Coronary artery (tissue), 2 donors: ENCODE data around the gene NPR3.

Source experiments
- DNase-seq: peaks from one replicate; pipeline ENCODE4 v3.0.0-alpha.2; 2017; ENCODE audit warnings: low spot score
- H3K27ac ChIP-seq, 2 donors: fragments of 200-600 bp; sonication (generic); one replicate each; pipeline ENCODE4 v1.5.1; 2016 to 2019
- H3K4me3 ChIP-seq: fragments of 200-600 bp; sonication (generic); 2 replicates; pipeline ENCODE4 v1.5.1; 2016; ENCODE audit warnings: mild to moderate bottlenecking, moderate library complexity
- TF ChIP-seq, protein P1 (sequence below): fragments of 200-600 bp; sonication (generic); IDR thresholded peaks from one replicate; pipeline ENCODE4 v1.5.1; 2019; ENCODE audit warnings: antibody characterized with exemption

NPR3 gene

DNA sequence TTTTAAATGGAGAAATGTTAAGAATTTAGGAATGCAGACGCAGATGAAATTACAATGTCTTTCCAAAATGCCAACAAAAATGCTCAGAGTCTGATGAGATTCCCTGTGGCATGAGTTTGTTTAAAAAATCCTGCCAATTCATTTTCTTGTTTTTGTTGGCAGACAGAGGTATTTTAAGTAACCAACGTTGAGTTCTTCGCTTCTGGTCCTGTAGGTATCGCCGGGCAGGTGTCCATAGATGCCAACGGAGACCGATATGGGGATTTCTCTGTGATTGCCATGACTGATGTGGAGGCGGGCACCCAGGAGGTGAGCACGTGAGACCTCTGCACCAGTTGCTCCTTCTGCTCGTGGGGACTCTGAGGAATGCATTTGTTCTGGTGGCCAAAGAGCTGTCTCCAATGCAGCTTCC is 69.4 kb downstream of the NPR3 start:
- peak overlapping the region; percentile 26 for H3K4me3 ChIP-seq
- peak overlapping the region in 1 of 2 donors; percentile 69 for H3K27ac ChIP-seq
- TF ChIP-seq, protein P1, sequence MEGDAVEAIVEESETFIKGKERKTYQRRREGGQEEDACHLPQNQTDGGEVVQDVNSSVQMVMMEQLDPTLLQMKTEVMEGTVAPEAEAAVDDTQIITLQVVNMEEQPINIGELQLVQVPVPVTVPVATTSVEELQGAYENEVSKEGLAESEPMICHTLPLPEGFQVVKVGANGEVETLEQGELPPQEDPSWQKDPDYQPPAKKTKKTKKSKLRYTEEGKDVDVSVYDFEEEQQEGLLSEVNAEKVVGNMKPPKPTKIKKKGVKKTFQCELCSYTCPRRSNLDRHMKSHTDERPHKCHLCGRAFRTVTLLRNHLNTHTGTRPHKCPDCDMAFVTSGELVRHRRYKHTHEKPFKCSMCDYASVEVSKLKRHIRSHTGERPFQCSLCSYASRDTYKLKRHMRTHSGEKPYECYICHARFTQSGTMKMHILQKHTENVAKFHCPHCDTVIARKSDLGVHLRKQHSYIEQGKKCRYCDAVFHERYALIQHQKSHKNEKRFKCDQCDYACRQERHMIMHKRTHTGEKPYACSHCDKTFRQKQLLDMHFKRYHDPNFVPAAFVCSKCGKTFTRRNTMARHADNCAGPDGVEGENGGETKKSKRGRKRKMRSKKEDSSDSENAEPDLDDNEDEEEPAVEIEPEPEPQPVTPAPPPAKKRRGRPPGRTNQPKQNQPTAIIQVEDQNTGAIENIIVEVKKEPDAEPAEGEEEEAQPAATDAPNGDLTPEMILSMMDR, result no peak
- peak; percentile 69 for DNase-seq

DNA sequence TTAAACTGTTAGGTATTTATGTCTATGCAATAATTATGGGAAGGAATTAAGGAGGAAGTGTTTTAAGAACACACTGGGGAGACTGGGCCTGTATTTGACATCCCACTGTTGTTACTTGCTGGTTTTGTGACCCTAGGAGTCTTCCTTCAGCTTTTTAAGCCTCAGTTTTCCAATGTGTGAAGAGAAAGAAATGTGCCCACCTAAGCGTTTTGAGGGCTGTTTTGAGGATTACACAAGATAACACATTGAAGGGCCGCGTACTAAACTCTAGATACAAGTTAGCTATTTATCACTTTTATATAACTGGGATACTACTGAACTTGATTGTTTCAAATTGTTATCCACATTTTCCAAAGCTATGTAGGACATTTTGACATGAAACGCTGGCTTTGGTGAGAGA is 72.5 kb downstream of the NPR3 start:
- no peak overlapping the region for H3K27ac ChIP-seq
- TF ChIP-seq, protein P1, result no peak

DNA sequence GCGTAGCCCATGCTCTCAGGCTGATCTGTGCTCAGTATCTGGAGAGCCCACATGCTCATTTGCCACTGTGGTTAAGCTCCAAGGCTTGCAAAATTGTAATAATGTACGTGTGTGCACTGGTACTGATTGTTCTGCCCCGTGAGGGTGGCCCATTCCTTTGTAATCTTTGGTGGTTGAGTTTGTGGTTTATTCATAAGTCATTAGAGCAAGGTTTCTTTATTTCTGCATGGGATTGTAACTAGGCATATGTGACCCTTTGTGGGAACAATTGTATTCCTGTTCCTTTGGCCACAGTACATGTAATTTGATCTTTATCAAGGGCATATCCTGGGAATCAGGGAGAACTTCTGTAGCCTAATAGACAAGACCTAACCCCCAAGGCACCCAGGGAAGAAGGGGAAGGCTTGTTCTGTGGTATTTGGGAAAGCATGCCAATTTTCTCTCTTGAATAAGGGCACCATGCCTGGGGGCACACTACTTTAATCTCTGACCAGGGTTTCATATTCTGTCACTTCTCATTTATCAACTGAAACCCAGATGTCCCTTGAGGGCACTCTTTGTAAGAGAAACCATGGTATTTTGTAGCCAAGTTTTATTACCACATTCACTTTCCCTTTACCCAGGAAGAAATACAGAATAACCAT is 74.6 kb downstream of the NPR3 start:
- no peak for DNase-seq
- H3K4me3 ChIP-seq, result no peak overlapping the region
- TF ChIP-seq, protein P1, result no peak
- H3K27ac ChIP-seq, result no peak overlapping the region

More for the DNA sequence above, 72.5 kb downstream of the NPR3 start:
- DNase-seq, result no peak
- H3K4me3 ChIP-seq, result no peak overlapping the region

DNA sequence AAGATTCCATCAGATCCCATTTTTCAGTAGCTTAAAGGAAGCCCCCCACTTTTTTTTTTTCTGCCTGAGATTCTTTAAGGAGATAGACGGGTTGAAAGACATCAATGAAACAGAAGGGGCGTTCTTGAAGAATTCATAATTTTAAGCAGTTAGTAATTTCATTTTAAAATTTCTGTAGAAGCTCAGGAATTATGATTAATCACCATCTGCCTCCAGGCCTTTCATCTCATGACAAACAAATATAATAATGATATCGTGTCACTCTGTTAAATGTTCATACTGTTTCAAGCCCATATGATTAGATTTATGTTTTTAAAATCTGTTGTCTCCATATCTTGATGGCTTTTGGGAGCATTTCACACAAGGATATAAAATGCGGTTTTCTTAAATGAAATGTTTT is 75.2 kb downstream of the NPR3 start:
- TF ChIP-seq, protein P1, result no peak
- Histone ChIP-seq H3K4me3 (no peak overlapping the region), H3K27ac (no peak overlapping the region)
- DNase-seq, result no peak

DNA sequence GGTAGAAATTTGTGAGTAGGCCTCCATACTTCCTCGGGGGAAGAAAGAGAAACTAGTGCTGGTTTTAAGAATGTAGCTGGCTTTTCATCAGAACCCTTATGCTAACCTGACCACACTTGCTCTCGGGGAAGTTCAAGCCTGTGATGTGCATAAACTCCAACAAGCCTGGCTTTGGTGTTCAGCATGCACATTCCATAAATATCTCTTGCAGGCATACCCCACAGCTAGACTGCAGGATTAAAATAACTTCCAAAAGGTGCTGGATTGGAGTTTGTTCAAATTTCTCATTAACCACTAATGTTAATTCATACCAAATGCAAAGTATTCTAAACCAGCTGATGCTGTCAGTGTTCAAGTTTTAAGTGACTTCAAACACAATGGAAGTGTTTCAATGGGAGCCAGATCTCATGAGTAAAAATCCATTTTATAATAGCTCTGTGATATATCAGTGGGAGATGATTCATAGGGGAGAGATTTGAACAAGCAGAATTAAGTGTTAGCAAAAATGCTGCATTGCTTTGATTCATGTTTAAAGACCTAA is 79.4 kb downstream of the NPR3 start:
- TF ChIP-seq, protein P1, result no peak
- Histone ChIP-seq H3K4me3 (no peak overlapping the region), H3K27ac (no peak overlapping the region)
- no peak for DNase-seq

DNA sequence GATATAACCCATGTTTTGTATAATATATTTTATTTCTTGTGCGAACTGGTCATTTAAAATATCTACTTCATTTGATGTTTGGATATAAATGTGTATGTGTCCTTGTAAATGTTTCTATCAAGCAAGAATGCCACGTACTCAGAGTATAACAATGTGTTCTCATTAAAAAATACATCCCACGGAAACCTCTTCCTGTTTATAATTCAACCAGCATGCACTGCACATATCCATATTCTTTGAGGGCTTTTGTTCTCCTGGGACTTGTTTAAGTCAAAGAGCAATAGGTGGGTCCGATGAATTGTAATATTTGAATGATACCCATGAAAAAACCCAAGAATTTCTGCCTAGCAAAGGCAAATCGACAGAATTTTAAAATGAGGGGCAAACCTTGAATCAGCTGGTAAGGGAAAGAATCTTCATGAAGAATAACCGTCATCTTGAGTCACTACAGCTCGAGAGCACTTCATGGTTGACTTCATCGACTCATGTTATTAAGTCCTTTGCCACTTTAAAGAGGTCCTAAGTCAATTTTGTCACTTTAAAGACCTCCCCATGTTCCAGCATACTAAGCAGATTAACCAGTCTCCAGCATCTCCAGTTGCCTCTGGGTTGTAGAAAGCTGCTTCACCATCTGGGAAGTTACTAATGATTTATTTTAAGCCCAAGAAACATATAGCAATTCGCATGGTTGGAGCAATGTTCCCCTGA is 80.6 kb downstream of the NPR3 start:
- TF ChIP-seq, protein P1, result no peak
- no peak overlapping the region for H3K4me3 ChIP-seq
- no peak for DNase-seq
- H3K27ac ChIP-seq, result no peak overlapping the region

DNA sequence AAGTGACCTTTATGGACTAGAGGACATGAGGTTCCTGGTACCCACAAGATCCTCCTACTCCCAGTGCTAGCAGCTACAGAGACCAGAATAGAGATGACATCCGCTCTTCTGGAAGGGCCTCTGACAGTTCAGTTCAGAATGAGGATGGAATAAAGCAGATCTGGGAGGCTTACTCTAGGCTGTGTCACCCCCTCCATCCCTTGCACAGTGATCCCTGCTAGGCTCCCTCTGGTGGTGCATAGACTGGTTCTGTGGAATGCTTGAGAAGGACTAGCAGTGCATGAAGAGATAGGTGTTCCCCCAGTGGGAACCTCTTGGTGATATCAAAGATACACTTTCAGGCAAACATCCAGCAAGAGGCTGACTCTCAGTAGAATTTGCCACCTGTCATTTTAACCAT is 83.0 kb downstream of the NPR3 start:
- no peak for DNase-seq
- Histone ChIP-seq H3K27ac (no peak overlapping the region), H3K4me3 (no peak overlapping the region)
- TF ChIP-seq, protein P1, result no peak
